OCI-LY1 (cell line): Measurements from ENCODE around the gene ATG5.

ENCODE experiments used
- EZH2 ChIP-seq: fragments of 200-600 bp; sonication (generic), shearing (Covaris generic); IDR thresholded peaks from 2 replicates; pipeline ENCODE4 v1.8.0; 2017; ENCODE audit warnings: borderline replicate concordance, mixed run types, mild to moderate bottlenecking, antibody characterized with exemption, low read length, moderate library complexity, mixed read lengths
- TF ChIP-seq, protein P1 (sequence below): fragments of 200-600 bp; sonication (generic), shearing (Covaris generic); IDR thresholded peaks from 2 replicates; pipeline ENCODE4 v1.5.1; 2017; ENCODE audit warnings: mild to moderate bottlenecking, antibody characterized with exemption, low read length, moderate library complexity, mixed read lengths

DNA sequence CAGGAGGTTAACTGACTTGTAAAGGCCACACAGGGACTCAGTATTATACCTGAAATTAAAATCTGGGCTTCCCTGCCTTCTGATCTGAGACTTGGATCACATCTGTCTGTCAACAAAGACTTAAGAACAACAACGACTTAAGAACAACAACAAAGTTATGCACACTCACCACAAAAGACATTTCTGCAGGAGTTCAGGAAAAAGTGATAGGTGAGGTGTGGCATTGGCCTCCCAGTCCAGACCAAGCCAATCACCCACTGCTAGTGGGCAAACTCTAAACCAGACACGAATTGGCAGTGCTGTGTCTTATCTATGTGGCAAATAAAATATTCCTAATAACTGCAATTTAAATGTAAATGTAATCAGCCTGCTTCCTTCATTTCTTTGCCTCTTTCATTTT lies 178.1 kb downstream of the ATG5 start:
- TF ChIP-seq, protein P1, sequence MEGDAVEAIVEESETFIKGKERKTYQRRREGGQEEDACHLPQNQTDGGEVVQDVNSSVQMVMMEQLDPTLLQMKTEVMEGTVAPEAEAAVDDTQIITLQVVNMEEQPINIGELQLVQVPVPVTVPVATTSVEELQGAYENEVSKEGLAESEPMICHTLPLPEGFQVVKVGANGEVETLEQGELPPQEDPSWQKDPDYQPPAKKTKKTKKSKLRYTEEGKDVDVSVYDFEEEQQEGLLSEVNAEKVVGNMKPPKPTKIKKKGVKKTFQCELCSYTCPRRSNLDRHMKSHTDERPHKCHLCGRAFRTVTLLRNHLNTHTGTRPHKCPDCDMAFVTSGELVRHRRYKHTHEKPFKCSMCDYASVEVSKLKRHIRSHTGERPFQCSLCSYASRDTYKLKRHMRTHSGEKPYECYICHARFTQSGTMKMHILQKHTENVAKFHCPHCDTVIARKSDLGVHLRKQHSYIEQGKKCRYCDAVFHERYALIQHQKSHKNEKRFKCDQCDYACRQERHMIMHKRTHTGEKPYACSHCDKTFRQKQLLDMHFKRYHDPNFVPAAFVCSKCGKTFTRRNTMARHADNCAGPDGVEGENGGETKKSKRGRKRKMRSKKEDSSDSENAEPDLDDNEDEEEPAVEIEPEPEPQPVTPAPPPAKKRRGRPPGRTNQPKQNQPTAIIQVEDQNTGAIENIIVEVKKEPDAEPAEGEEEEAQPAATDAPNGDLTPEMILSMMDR = no peak
- TF ChIP-seq EZH2 = no peak
